ENCODE measurements around the gene GZMA. TPM values are rescaled to one million over a fixed set of nuclear protein-coding genes. Genes with fewer than 3 reads are reported as not detected.

GZMA gene
- 0.59 TPM for polyA plus RNA-seq (2013, experiment 1 of 2)
- polyA plus RNA-seq (2013, experiment 2 of 2), result not detected

GRCh38 chr5:55102348-55102747 lies at the start of gene GZMA:
TSS of gene GZMA (plus strand) at chr5:55102646. CDS start at chr5:55102683, 37 bp downstream.
- Histone ChIP-seq H3K27ac (ENCODE audit: low read depth, low read length, severe bottlenecking) (no peak within 1 kb of the TSS), H3K9me3 (ENCODE audit: control insufficient read depth, low read length) (no peaks in the 10 kb centered on the region), H3K4me1 (ENCODE audit: control insufficient read depth, insufficient read depth, low read length, poor library complexity, severe bottlenecking) (peaks cover 13% of the 10 kb centered on the region), H3K4me3 (ENCODE audit: extremely low read depth, insufficient read depth, low read length, poor library complexity, severe bottlenecking) (no peak within 1 kb of the TSS), H3K36me3 (ENCODE audit: control insufficient read depth, insufficient read depth, low read length) (no peaks in the 10 kb centered on the region)
- 96 to 100% methylated on average over 2 to 3 of the region's 3 CpGs for WGBS, 2 experiments (ENCODE audit: insufficient coverage in 2 of 2)

GRCh38 chr5:55055183-55055582 lies 47.3 kb upstream of the GZMA start:
- no peaks in the 10 kb centered on the region for H3K36me3 ChIP-seq (ENCODE audit: control insufficient read depth, insufficient read depth, low read length)
- WGBS, 2 experiments (ENCODE audit: insufficient coverage in 2 of 2), result 92 to 100% methylated on average over 1 of the region's 2 CpGs
- no peak overlapping the region for H3K4me3 ChIP-seq (ENCODE audit: extremely low read depth, insufficient read depth, low read length, poor library complexity, severe bottlenecking)
- H3K27ac ChIP-seq (ENCODE audit: low read depth, low read length, severe bottlenecking), result no peak overlapping the region
- H3K4me1 ChIP-seq (ENCODE audit: control insufficient read depth, insufficient read depth, low read length, poor library complexity, severe bottlenecking), result no peaks in the 10 kb centered on the region
- H3K9me3 ChIP-seq (ENCODE audit: control insufficient read depth, low read length), result peaks cover 13% of the 10 kb centered on the region

GRCh38 chr5:55062039-55062779 lies 40.2 kb upstream of the GZMA start:
- whole genome bisulfite sequencing, 2 experiments (ENCODE audit: insufficient coverage in 2 of 2), result 83 to 95% methylated on average over 5 to 8 of the region's 9 CpGs
- H3K9me3 ChIP-seq (ENCODE audit: control insufficient read depth, low read length), result no peaks in the 10 kb centered on the region

GRCh38 chr5:55063220-55063863 lies 39.1 kb upstream of the GZMA start:
- Histone ChIP-seq H3K4me1 (ENCODE audit: control insufficient read depth, insufficient read depth, low read length, poor library complexity, severe bottlenecking) (peaks cover 21% of the 10 kb centered on the region), H3K27ac (ENCODE audit: low read depth, low read length, severe bottlenecking) (no peak overlapping the region), H3K36me3 (ENCODE audit: control insufficient read depth, insufficient read depth, low read length) (no peaks in the 10 kb centered on the region), H3K4me3 (ENCODE audit: extremely low read depth, insufficient read depth, low read length, poor library complexity, severe bottlenecking) (no peak overlapping the region), H3K9me3 (ENCODE audit: control insufficient read depth, low read length) (no peaks in the 10 kb centered on the region)
- 87 to 100% methylated on average over 2 of the region's 5 CpGs for WGBS, 2 experiments (ENCODE audit: insufficient coverage in 2 of 2)

More at GRCh38 chr5:55062039-55062779, 40.2 kb upstream of the GZMA start:
- H3K4me1 ChIP-seq (ENCODE audit: control insufficient read depth, insufficient read depth, low read length, poor library complexity, severe bottlenecking), result peaks cover 19% of the 10 kb centered on the region
- H3K27ac ChIP-seq (ENCODE audit: low read depth, low read length, severe bottlenecking), result no peak overlapping the region
- H3K36me3 ChIP-seq (ENCODE audit: control insufficient read depth, insufficient read depth, low read length), result no peaks in the 10 kb centered on the region
- no peak overlapping the region for H3K4me3 ChIP-seq (ENCODE audit: extremely low read depth, insufficient read depth, low read length, poor library complexity, severe bottlenecking)

DNA sequence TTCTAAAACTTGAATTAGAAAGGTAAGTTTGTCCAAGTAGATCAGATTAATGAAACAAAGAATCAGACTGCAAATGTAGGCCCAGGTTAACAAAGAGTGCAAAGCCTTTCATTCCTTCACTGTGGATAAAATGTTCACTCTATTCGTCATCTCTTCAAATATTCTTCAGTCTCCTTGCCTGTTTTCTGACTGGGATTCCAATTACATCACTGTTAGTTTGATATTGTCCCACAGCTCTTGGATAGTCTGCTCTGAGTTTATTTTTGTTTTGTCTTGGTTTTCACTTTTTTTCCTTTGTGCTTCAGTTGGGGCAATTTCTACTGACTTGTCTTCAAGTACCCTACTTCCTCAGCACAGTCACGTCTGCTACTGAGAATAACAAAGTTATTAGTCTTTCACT lies 38.5 kb upstream of the GZMA start:
- no peak overlapping the region for H3K27ac ChIP-seq (ENCODE audit: low read depth, low read length, severe bottlenecking)
- H3K4me3 ChIP-seq (ENCODE audit: extremely low read depth, insufficient read depth, low read length, poor library complexity, severe bottlenecking), result no peak overlapping the region
- H3K4me1 ChIP-seq (ENCODE audit: control insufficient read depth, insufficient read depth, low read length, poor library complexity, severe bottlenecking), result peaks cover 21% of the 10 kb centered on the region
- 95 to 100% methylated on average over 1 to 2 of the region's 2 CpGs for WGBS, 2 experiments (ENCODE audit: insufficient coverage in 2 of 2)
- H3K36me3 ChIP-seq (ENCODE audit: control insufficient read depth, insufficient read depth, low read length), result no peaks in the 10 kb centered on the region
- no peaks in the 10 kb centered on the region for H3K9me3 ChIP-seq (ENCODE audit: control insufficient read depth, low read length)

DNA sequence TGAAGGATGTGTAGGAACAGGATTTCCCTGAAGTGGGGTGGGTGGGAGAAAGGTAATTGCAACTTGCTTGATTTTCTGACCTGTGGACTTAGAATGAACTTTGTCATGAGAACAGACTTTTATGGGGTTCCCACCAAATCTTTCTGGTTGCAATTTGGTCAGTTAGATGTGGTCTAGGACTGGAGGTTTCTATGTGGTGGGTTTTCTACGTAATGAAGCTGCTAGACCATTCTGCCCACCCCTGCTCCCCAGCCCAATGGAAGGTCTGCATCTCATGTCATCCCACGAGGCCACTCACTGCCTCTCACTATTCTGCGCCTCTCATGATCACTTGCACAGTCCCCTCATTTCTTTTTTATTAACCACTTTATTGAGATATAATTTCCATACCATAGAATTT lies 37.9 kb upstream of the GZMA start:
- 80 to 89% methylated on average over 2 to 3 of the region's 3 CpGs for WGBS, 2 experiments (ENCODE audit: insufficient coverage in 2 of 2)
- Histone ChIP-seq H3K36me3 (ENCODE audit: control insufficient read depth, insufficient read depth, low read length) (no peaks in the 10 kb centered on the region), H3K4me1 (ENCODE audit: control insufficient read depth, insufficient read depth, low read length, poor library complexity, severe bottlenecking) (peaks cover 21% of the 10 kb centered on the region), H3K27ac (ENCODE audit: low read depth, low read length, severe bottlenecking) (no peak overlapping the region), H3K9me3 (ENCODE audit: control insufficient read depth, low read length) (no peaks in the 10 kb centered on the region), H3K4me3 (ENCODE audit: extremely low read depth, insufficient read depth, low read length, poor library complexity, severe bottlenecking) (no peak overlapping the region)

GRCh38 chr5:55066277-55066676 lies 36.2 kb upstream of the GZMA start:
- Histone ChIP-seq H3K4me3 (ENCODE audit: extremely low read depth, insufficient read depth, low read length, poor library complexity, severe bottlenecking) (no peak overlapping the region), H3K4me1 (ENCODE audit: control insufficient read depth, insufficient read depth, low read length, poor library complexity, severe bottlenecking) (peaks cover 21% of the 10 kb centered on the region), H3K9me3 (ENCODE audit: control insufficient read depth, low read length) (no peaks in the 10 kb centered on the region), H3K27ac (ENCODE audit: low read depth, low read length, severe bottlenecking) (no peak overlapping the region), H3K36me3 (ENCODE audit: control insufficient read depth, insufficient read depth, low read length) (no peaks in the 10 kb centered on the region)
- 73 to 92% methylated on average over 2 of the region's 3 CpGs for WGBS, 2 experiments (ENCODE audit: insufficient coverage in 2 of 2)

DNA sequence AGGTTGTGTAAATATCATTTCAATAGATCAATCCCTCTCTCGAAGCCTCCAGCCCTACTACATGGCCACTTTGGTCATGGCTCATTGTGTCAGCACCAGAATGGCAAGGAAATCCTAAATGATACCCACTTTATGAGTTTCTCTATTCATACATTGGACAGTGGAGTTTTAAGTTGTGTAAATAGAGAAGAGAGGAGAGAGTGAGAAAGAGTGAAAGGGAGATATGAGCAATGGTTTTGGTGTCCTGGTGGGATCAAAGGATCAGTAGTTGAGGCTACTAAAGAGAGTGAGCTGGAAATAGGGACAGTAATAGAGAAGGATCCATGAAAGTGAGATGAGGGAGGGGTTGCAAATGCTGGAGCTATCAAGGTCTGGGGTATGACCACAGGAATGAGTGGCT lies 31.5 kb upstream of the GZMA start:
- H3K4me1 ChIP-seq (ENCODE audit: control insufficient read depth, insufficient read depth, low read length, poor library complexity, severe bottlenecking), result peaks cover 10% of the 10 kb centered on the region
- H3K4me3 ChIP-seq (ENCODE audit: extremely low read depth, insufficient read depth, low read length, poor library complexity, severe bottlenecking), result no peak overlapping the region
- WGBS, 2 experiments (ENCODE audit: insufficient coverage in 2 of 2), result 100% methylated on average over 1 of the region's 1 CpG; no CpG with 5 or more reads in 1 of the 2 experiments
- H3K9me3 ChIP-seq (ENCODE audit: control insufficient read depth, low read length), result no peaks in the 10 kb centered on the region
- H3K36me3 ChIP-seq (ENCODE audit: control insufficient read depth, insufficient read depth, low read length), result no peaks in the 10 kb centered on the region
- no peak overlapping the region for H3K27ac ChIP-seq (ENCODE audit: low read depth, low read length, severe bottlenecking)

DNA sequence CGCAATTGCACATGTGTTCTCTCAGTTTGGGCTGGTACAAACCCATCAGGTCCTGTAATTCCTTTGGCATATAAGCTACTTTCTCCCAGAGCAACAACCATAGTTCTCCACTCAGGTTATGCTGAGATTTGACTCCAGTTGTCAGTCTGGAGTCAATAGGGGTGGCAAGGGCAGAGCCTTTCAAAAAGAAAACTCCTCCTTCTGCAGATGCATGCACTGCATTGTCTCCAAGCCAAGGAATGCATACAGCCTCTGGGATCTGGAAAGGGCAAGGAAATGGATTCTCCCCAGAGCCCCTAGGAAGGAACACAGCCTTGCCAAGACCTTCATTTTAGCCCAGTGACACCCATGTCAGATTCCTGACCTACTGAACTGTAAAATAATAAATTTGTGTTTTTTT lies 31.0 kb upstream of the GZMA start:
- peaks cover 5% of the 10 kb centered on the region for H3K4me1 ChIP-seq (ENCODE audit: control insufficient read depth, insufficient read depth, low read length, poor library complexity, severe bottlenecking)
- 100% methylated on average over 1 of the region's 1 CpG; no CpG with 5 or more reads in 1 of the 2 experiments for WGBS, 2 experiments (ENCODE audit: insufficient coverage in 2 of 2)

GRCh38 chr5:55072666-55073065 lies 29.8 kb upstream of the GZMA start:
- WGBS, 2 experiments (ENCODE audit: insufficient coverage in 2 of 2), result no CpG with 5 or more reads among the region's 2 CpGs
- no peaks in the 10 kb centered on the region for H3K4me1 ChIP-seq (ENCODE audit: control insufficient read depth, insufficient read depth, low read length, poor library complexity, severe bottlenecking)
- H3K4me3 ChIP-seq (ENCODE audit: extremely low read depth, insufficient read depth, low read length, poor library complexity, severe bottlenecking), result no peak overlapping the region

More for the DNA sequence above, 31.0 kb upstream of the GZMA start:
- H3K4me3 ChIP-seq (ENCODE audit: extremely low read depth, insufficient read depth, low read length, poor library complexity, severe bottlenecking), result no peak overlapping the region
- H3K9me3 ChIP-seq (ENCODE audit: control insufficient read depth, low read length), result no peaks in the 10 kb centered on the region
- no peaks in the 10 kb centered on the region for H3K36me3 ChIP-seq (ENCODE audit: control insufficient read depth, insufficient read depth, low read length)
- no peak overlapping the region for H3K27ac ChIP-seq (ENCODE audit: low read depth, low read length, severe bottlenecking)

DNA sequence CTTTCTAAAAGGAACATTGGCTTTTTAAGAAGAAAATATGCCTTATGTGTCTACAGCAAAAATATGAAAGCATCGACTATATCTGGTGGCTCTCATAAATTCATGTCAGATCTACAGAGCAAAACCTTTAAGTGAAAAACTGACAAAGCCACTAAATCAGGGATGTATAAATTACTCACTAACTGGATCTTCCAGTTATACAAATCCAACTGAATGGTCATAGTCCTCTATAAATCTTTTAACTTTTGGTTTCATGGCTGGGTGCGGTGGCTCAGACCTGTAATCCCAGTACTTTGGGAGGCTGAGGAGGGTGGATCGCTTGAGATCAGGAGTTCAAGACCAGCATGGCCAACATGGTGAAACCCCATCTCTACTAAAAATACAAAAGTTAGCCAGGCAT lies 29.2 kb upstream of the GZMA start:
- WGBS, 2 experiments (ENCODE audit: insufficient coverage in 2 of 2), result no CpG with 5 or more reads among the region's 3 CpGs
- H3K4me3 ChIP-seq (ENCODE audit: extremely low read depth, insufficient read depth, low read length, poor library complexity, severe bottlenecking), result no peak overlapping the region
- no peaks in the 10 kb centered on the region for H3K4me1 ChIP-seq (ENCODE audit: control insufficient read depth, insufficient read depth, low read length, poor library complexity, severe bottlenecking)

More at GRCh38 chr5:55072666-55073065, 29.8 kb upstream of the GZMA start:
- H3K9me3 ChIP-seq (ENCODE audit: control insufficient read depth, low read length), result no peaks in the 10 kb centered on the region
- no peak overlapping the region for H3K27ac ChIP-seq (ENCODE audit: low read depth, low read length, severe bottlenecking)
- no peaks in the 10 kb centered on the region for H3K36me3 ChIP-seq (ENCODE audit: control insufficient read depth, insufficient read depth, low read length)

More for the DNA sequence above, 29.2 kb upstream of the GZMA start:
- Histone ChIP-seq H3K9me3 (ENCODE audit: control insufficient read depth, low read length) (no peaks in the 10 kb centered on the region), H3K36me3 (ENCODE audit: control insufficient read depth, insufficient read depth, low read length) (no peaks in the 10 kb centered on the region), H3K27ac (ENCODE audit: low read depth, low read length, severe bottlenecking) (no peak overlapping the region)

All from mesodermal cell (in vitro differentiated cells).